Lower leg skin (tissue), 3 donors: ENCODE data around the gene CSNK1G2.

Experiments used
- CTCF ChIP-seq, 3 donors: fragments of 450-650 bp; IDR thresholded peaks; one replicate each; pipeline ENCODE4 v1.5.1; 2016; ENCODE audit warnings: antibody characterized with exemption in 3 of 3, mild to moderate bottlenecking in 3 of 3, moderate library complexity in 2 of 3
- POLR2A ChIP-seq, 2 donors: fragments of 450-650 bp; IDR thresholded peaks; one replicate each; pipeline ENCODE4 v1.6.1; 2016 to 2017; ENCODE audit warnings: antibody characterized with exemption in 2 of 2, mild to moderate bottlenecking in 1 of 2, moderate library complexity in 1 of 2

GRCh38 chr19:2022289-2022688 lies 81.3 kb downstream of the CSNK1G2 start:
- no peak for TF ChIP-seq CTCF (IDR thresholded peaks at IDR 0.05)
- TF ChIP-seq POLR2A (IDR thresholded peaks at IDR 0.05) = no peak
